Endothelial cell of umbilical vein (primary cell): ENCODE results near the gene RTBDN. TPM values are rescaled to one million over a fixed set of nuclear protein-coding genes. Genes with fewer than 3 reads are reported as not detected.

Experiments used
- BruUV-seq: library from RNA; stranded (reverse); fragments of 400-500 nt; replicated peaks from 2 replicates; lab custom pipeline; 2021; lab: Mats Ljungman, UMichigan
- CTCF ChIA-PET: fragments of 300-600, 350-600 bp; sonication (Branson Sonifier 250); formaldehyde crosslinking; loops from one replicate; lab custom pipeline; 2021; ENCODE audit warnings: antibody characterized with exemption, inconsistent platforms; lab: Charles Lee
- POLR2A ChIA-PET: fragments of 300-600, 350-600 bp; sonication (Branson Sonifier 250); formaldehyde crosslinking; loops from one replicate; lab custom pipeline; 2021; ENCODE audit warnings: antibody characterized with exemption, inconsistent platforms; lab: Charles Lee
- DNase-seq: peaks from one replicate; pipeline ENCODE4 v3.0.0-alpha.2; 2011; ENCODE audit warnings: low read depth, low spot score
- FAIRE-seq: peaks from 2 replicates; lab custom pipeline; 2011; peaks lifted over from hg19 to GRCh38; lab: Jason Lieb, UNC
- H2AFZ ChIP-seq: 2 replicates; pipeline ENCODE4 v1.6.0; 2012; ENCODE audit warnings: low read depth, low read length, control low read depth, inconsistent platforms
- H3K27ac ChIP-seq: 2 replicates; pipeline ENCODE4 v1.5.1; 2011; ENCODE audit warnings: low read depth, mild to moderate bottlenecking, control low read depth, low read length, moderate library complexity; ENCODE audit not compliant: insufficient read depth
- H3K27me3 ChIP-seq, 2 experiments: 2 replicates each; pipeline versions ENCODE4 v1.6.0 to v1.6.1; 2011; ENCODE audit warnings: low read length in 2 of 2, mixed read lengths in 1 of 2; ENCODE audit not compliant: control insufficient read depth in 2 of 2, insufficient read depth in 2 of 2
- H3K36me3 ChIP-seq, 2 experiments: 2 replicates in 1 of 2; 3 replicates in 1 of 2; pipeline ENCODE4 v1.5.1; 2011; ENCODE audit warnings: low read length in 2 of 2, mild to moderate bottlenecking in 1 of 2, moderate library complexity in 1 of 2; ENCODE audit not compliant: control insufficient read depth in 2 of 2, insufficient read depth in 2 of 2; ENCODE audit errors: extremely low read depth in 1 of 2
- H3K4me1 ChIP-seq: 3 replicates; pipeline ENCODE4 v1.5.1; 2011; ENCODE audit warnings: mild to moderate bottlenecking, low read length; ENCODE audit not compliant: control insufficient read depth, insufficient read depth; ENCODE audit errors: extremely low read depth
- H3K4me2 ChIP-seq: 2 replicates; pipeline ENCODE4 v1.6.1; 2011; ENCODE audit warnings: low read length, control low read depth, mixed read lengths; ENCODE audit not compliant: insufficient read depth
- H3K4me3 ChIP-seq, 3 experiments: fragments of 200-600 bp in 1 of 3; sonication (generic), shearing (Covaris generic) in 1 of 3; replicated peaks in 1 of 3; 2 replicates each; pipeline ENCODE4 v1.5.1; 2011 to 2016; ENCODE audit warnings: control low read depth in 3 of 3, low read length in 3 of 3, mild to moderate bottlenecking in 2 of 3, inconsistent platforms in 1 of 3, low read depth in 1 of 3, moderate library complexity in 1 of 3; ENCODE audit not compliant: insufficient read depth in 1 of 3
- H3K79me2 ChIP-seq: 2 replicates; pipeline ENCODE4 v1.6.0; 2012; ENCODE audit warnings: low read length, inconsistent platforms; ENCODE audit not compliant: control insufficient read depth, insufficient read depth
- H3K9ac ChIP-seq: replicated peaks from 2 replicates; pipeline ENCODE3; 2011; ENCODE audit warnings: low read length, control low read depth; ENCODE audit not compliant: insufficient read depth; ENCODE audit errors: extremely low read depth
- H3K9me1 ChIP-seq: replicated peaks from 3 replicates; pipeline ENCODE4 v1.6.0; 2011; ENCODE audit warnings: mild to moderate bottlenecking, low read length; ENCODE audit not compliant: control insufficient read depth, insufficient read depth; ENCODE audit errors: extremely low read depth
- H3K9me3 ChIP-seq: replicated peaks from 2 replicates; pipeline ENCODE4 v1.5.1; 2012; ENCODE audit warnings: low read length, inconsistent platforms; ENCODE audit not compliant: control insufficient read depth, insufficient read depth
- H4K20me1 ChIP-seq: replicated peaks from 2 replicates; pipeline ENCODE3; 2011; ENCODE audit warnings: mild to moderate bottlenecking, low read length; ENCODE audit not compliant: control insufficient read depth, insufficient read depth; ENCODE audit errors: extremely low read depth
- CTCF ChIP-seq, 2 donors: IDR thresholded peaks; 1 replicate in 1 of 2; 2 replicates in 1 of 2; pipeline ENCODE4 v1.5.1; 2011; ENCODE audit warnings: low read length in 2 of 2, mild to moderate bottlenecking in 2 of 2, moderate library complexity in 2 of 2, control low read depth in 1 of 2, inconsistent platforms in 1 of 2, low read depth in 1 of 2; ENCODE audit not compliant: insufficient read depth in 1 of 2; ENCODE audit errors: extremely low read depth in 1 of 2
- EZH2 ChIP-seq: IDR thresholded peaks from 2 replicates; pipeline ENCODE4 v1.6.1; 2012; ENCODE audit warnings: borderline replicate concordance, low read depth, mild to moderate bottlenecking, moderate library complexity, low read length, inconsistent platforms; ENCODE audit not compliant: severe bottlenecking
- FOS ChIP-seq: IDR thresholded peaks from 2 replicates; pipeline ENCODE4 v1.6.1; 2011; ENCODE audit warnings: mild to moderate bottlenecking, low read length, moderate library complexity, borderline replicate concordance; ENCODE audit not compliant: insufficient read depth
- GATA2 ChIP-seq: IDR thresholded peaks from 2 replicates; pipeline ENCODE4 v1.7.0; 2011; ENCODE audit warnings: low read depth, mild to moderate bottlenecking, moderate library complexity, mixed read lengths, low read length; ENCODE audit not compliant: insufficient read length, insufficient read depth
- JUN ChIP-seq: IDR thresholded peaks from 2 replicates; pipeline ENCODE4 v1.6.1; 2011; ENCODE audit warnings: borderline replicate concordance, low read depth; ENCODE audit not compliant: insufficient read length, insufficient read depth
- MAX ChIP-seq: IDR thresholded peaks from 2 replicates; pipeline ENCODE4 v1.6.1; 2011; ENCODE audit not compliant: insufficient read depth, insufficient read length
- MYC ChIP-seq: IDR thresholded peaks from one replicate; pipeline ENCODE4 v1.6.1; 2011; ENCODE audit warnings: mild to moderate bottlenecking, low read depth, low read length
- POLR2A ChIP-seq: IDR thresholded peaks from 2 replicates; pipeline ENCODE4 v1.6.1; 2012; ENCODE audit warnings: low read depth, mild to moderate bottlenecking, control low read depth, low read length
- POLR2AphosphoS5 ChIP-seq: IDR thresholded peaks from 2 replicates; pipeline ENCODE4 v1.6.1; 2012; ENCODE audit warnings: low read depth, mild to moderate bottlenecking, control low read depth, low read length, moderate library complexity; ENCODE audit not compliant: insufficient read depth
- dilution Hi-C: fragments of 300-500 bp; cut with MboI; formaldehyde crosslinking; loops from one replicate; pipeline ENCODE4 v1.15.0; 2019; ENCODE audit warnings: low sequenced_read_pairs; ENCODE audit not compliant: extremely low pct_ligation_motif_present
- intact Hi-C: fragments of 100-400 bp; cut with micrococcal nuclease; formaldehyde crosslinking; loops from one replicate; pipeline ENCODE4 v1.10.0; 2022
- polyA plus RNA-seq, 4 experiments: library from polyadenylated mRNA; depleted of rRNA in 3 of 4; stranded (reverse) in 3 of 4; unstranded in 1 of 4; fragments of >200 nt; gene quantifications; 2 replicates each; pipeline versions ENCODE4 v1.2.1 to v1.2.3, GENCODE V29; 2011 to 2012; ENCODE audit warnings: missing spikeins in 1 of 4
- total RNA-seq: library from RNA; stranded (reverse); gene quantifications from 2 replicates; pipeline ENCODE4 v1.2.3, GENCODE V29; 2021

Gene RTBDN
- total and polyA plus RNA-seq, 2 donors (not counting 3 experiments of a cell fraction or from before 2014, with no cell fraction given): not detected

DNA sequence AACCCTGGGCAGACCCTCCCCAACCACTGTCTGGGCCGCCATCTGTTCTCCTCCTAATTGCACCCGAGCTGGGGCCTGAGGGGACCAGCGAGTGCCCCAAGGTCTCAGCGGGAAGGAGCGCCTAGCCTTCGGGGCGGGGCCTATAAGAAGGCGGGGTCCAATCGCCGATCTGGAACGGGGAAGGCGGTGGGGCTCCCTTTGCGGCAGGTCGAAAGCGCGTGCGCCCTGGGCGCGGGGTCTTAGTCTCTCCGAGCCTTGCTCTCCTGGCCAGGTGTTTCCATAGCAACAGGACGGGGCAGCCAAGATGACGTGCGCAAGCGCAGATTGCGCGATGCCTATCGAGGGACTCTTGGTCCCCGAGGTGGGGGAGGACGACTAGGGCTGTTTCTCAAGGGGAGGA lies 6.7 kb upstream of the RTBDN start:
- Histone ChIP-seq H3K27ac (no peak overlapping the region), H3K4me2 (peak overlapping the region; percentile 5), H3K79me2 (no peaks in the 10 kb centered on the region), H2AFZ (peak overlapping the region; percentile 43), H3K4me1 (no peaks in the 10 kb centered on the region), H3K4me3 (no peak overlapping the region), H3K9me3 (no peaks in the 10 kb centered on the region), H3K9me1 (no peaks in the 10 kb centered on the region), H4K20me1 (no peaks in the 10 kb centered on the region), H3K36me3 (no peaks in the 10 kb centered on the region), H3K27me3 (peaks cover 34 to 42% of the 10 kb centered on the region in 2 experiments), H3K9ac (no peak overlapping the region)
- dilution Hi-C loops: no loop called here
- TF ChIP-seq POLR2A (no peak), FOS (no peak), MAX (no peak), POLR2AphosphoS5 (no peak), GATA2 (no peak), JUN (no peak), CTCF (IDR thresholded peaks at IDR 0.05; ENCODE audit: extremely low read depth in 1 of 2, insufficient read depth in 1 of 2, low read depth in 1 of 2, low read length in 2 of 2) (no peak), EZH2 (no peak), MYC (no peak)
- FAIRE-seq: no peak
- no peak for DNase-seq
- ChIA-PET POLR2A (no interaction called here), CTCF (interaction anchor here (1.0 kb wide), 1 partner anchor 75 kb away, joined by 4 read pairs; no protein-coding TSS in a partner anchor)
- intact Hi-C loops: no loop called here
- BruUV-seq: no TSS peak
